ENCODE measurements around the gene MIEN1.

DNA sequence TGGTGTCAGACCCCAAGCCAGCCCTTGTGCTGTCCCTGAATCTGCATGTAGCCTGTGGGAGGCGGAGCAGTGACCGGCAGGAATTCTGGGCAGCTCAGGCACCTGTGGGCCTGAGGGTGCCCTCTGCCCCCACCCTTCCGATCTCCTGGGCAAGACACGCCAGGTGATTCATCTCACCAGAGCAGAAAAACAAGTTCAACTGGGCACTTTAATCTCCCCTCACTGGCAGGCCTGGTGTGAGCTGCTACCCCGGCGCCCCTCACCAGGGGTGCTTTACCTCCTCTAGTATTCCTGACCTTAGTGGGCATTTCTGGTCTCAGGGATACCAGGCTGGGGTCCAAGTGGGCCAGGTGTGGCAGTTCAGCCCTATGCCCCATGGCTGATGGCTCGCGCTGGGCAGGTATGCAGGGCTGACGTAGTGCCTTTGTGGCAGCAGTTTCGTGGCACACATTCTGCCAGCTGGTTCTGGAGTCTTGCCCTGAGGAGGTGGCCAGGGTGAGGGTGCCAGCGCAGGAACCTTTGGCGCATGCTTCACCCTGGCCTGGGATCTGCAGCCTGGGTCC is 24.5 kb downstream of the MIEN1 start:
- TF ChIP-seq POLR2A (IDR thresholded peaks at IDR 0.05; ENCODE audit: low read length) (no peak), CTCF (IDR thresholded peaks at IDR 0.05) (no peak), SREBF2 (IDR thresholded peaks at IDR 0.05) (no peak), MAX (IDR thresholded peaks at IDR 0.05) (no peak), CEBPB (IDR thresholded peaks at IDR 0.05) (no peak), MAZ (IDR thresholded peaks at IDR 0.05; ENCODE audit: borderline replicate concordance, low read depth, low read length) (no peak)

All from A549 (cell line).